ENCODE results near the gene NUP42.
"Not testable (repeated sequence)": the region's sequence is repeated elsewhere in the genome, so short reads cannot be mapped to it uniquely, and the experiment has no call there.

The NUP42 gene

DNA sequence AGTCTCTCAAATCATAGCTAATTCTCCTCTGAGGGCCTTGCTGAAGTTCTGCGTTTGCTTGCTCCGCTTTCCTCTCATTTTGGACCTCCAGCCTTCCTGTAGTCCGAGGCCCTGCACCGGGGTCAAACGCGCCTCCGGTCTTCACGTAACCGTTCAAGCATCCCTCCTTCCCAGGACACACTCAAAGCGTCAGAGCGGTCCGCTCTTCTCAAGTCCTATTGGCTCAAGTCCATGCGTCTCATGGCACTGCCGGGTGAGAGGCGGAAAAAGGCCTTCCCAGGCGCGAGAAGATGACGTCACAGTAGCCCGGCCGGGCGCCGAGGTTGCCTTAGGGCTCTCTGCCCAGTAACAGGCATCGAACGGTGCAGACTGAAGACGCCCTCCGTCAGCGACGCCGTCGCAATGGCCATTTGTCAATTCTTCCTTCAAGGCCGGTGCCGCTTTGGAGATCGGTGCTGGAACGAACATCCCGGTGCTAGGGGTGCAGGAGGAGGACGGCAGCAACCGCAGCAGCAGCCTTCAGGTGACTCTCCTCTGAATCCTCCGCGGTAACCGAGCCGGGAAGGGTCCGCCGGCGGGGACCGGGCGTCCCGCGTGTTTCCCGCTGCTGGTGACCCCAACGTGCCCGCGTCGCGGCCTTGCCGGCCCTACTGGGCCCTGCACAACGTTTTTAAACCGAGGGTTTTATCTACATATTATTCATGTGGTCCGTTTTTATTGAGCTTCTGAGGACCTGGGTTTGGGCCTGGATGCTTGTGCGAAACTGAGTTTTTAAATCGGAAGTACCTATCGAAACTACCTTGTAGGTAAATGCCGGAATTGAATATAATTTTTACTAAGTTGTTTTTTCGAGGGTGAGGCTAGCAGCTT is at the start of gene NUP42:
Gene NUP42 (plus strand): TSS at position 365 of the 870 bp plus-strand sequence. CDS start 38 bp downstream, at position 403.
- peak; percentile 90 to 93 for DNase-seq (ENCODE audit: low read depth in 2 of 2)

- no peak for DNase-seq (ENCODE audit: low read depth in 2 of 2)
Measured at GRCh38 chr7:23133797-23134196, 48.1 kb upstream of the NUP42 start.

GRCh38 chr7:23135755-23136154 is 46.1 kb upstream of the NUP42 start:
- no peak for DNase-seq (ENCODE audit: low read depth in 2 of 2)

- DNase-seq (ENCODE audit: low read depth in 2 of 2): no peak
Measured at GRCh38 chr7:23136216-23136615, 45.6 kb upstream of the NUP42 start.

- no peak for DNase-seq (ENCODE audit: low read depth in 2 of 2)
Measured at GRCh38 chr7:23157679-23158078, 24.2 kb upstream of the NUP42 start.

DNA sequence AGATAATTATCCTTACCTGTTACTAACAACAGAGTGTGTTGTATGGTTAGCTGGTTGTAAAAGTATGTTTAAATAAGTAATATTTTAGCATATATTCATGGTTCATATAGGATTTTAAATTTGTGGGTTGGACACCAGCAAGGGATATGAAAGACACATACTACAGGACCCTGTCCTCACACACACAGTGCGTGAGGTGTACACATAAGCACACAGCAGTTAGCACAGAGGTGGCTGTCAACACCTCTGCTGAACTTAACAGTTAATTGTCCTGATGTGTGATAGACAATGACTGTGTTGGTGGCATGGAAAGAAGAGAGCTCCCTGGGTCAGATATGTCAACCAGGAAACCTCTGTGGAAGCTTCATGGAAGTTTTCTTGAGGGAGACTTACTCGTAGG is 23.3 kb upstream of the NUP42 start:
- DNase-seq (ENCODE audit: low read depth in 2 of 2): no peak

DNA sequence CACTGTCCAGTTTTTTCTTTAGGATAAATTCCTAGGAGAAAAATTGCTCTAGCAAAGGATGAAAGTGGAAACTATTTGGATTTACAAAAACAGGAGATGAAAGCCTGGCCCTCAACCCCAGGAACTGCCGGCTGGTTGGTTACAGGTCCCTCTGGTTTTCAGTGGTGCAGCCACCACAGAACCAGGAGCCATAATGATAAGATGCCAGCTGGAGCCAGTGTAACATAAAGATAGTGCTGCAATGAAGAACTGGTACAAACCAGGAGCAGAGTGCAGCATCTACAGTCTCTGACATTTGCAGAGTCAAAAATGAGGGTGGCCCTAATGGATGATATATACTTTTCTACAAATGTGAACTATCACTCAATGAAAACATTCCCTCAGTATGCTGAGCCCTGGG is 20.4 kb upstream of the NUP42 start:
- no peak for DNase-seq (ENCODE audit: low read depth in 2 of 2)

DNA sequence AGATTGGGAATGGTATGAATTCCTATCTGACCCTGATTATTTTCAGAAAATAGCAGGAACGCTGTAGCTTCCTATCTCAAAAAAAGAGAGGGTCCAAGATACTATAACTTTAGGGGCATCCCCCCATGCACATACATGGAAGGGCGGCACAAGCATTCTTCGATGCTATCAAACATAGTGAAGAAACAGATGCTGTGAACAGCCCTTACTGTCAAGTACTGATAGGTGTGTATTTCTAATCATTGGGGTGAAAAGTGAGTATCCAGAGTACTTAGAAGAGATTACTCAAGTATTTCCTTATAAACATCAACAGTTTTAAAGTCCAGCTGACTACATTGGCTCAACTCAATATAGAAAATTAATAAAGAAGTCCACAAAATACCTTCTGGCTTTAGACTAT is 17.0 kb upstream of the NUP42 start:
- DNase-seq (ENCODE audit: low read depth in 2 of 2): no peak

- no peak for DNase-seq (ENCODE audit: low read depth in 2 of 2)
Measured at GRCh38 chr7:23165316-23165715, 16.5 kb upstream of the NUP42 start.

DNA sequence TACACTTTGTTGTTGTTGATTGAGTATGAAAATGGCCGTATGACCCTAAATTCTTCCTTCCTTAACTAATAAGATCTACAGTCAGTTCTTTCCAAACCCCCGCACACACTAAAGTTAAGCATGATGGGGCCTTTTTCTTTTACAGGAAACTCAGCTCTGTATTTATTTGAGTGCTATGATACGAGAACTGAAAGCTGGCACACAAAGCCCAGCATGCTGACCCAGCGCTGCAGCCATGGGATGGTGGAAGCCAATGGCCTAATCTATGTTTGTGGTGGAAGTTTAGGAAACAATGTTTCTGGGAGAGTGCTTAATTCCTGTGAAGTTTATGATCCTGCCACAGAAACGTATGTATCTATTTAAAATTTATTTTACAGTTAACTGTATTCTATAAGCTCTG is 14.2 kb upstream of the NUP42 start:
- no peak for DNase-seq (ENCODE audit: low read depth in 2 of 2)

- DNase-seq (ENCODE audit: low read depth in 2 of 2): no peak
Measured at GRCh38 chr7:23168111-23168885, 13.6 kb upstream of the NUP42 start.

DNA sequence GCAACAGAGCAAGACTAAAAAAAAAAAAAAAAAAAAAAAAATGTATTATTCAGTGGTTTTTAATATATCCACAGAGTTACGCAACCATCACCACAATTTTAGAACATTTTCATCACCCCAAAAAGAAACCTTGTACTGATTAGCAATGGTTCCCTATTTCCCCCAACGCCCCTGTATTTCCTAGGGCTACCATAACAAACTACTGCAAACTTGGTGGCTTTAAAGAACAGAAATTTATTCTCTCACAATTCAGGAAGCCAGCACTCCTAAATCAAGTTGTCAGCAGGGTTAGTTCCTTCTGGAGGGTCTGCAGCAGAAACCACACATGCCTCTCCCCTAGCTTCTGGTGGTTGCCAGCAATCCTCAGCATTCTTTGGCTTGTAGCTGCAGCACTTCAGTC is 5.9 kb upstream of the NUP42 start:
- DNase-seq (ENCODE audit: low read depth in 2 of 2): no peak

DNA sequence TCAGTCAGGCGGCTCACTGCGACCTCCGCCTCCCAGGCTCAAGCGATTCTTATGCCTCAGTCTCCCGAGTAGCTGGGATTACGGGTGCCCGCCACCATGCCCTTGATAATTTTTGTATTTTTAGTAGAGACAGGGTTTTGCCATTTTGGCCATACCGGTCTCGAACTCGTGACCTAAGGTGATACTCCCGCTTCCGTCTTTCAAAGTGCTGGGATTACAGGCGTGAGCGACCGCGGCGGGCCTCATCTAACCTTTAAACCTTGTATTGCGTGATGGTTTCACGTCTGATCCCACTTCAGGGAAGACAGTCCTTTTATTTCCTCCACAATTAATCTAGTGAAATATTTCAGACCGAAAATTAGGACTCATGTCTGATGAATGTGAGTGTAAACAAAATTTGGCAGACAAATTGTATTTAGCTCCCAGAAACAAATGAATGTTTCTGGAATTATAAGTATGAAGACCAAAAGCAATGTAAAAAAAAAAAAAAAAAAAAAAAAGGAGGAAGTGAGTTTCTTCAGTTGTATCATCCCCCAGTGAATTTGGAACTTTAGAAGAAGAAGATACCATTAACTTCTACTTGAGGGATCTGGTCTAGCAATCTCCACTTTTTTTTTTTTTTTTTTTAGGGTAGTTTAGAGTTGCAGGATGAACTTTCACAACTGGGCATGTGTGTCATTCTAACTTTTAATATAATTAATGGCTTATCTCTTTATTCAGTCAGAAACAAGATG is 1.6 kb downstream of the NUP42 start:
- DNase-seq (ENCODE audit: low read depth in 2 of 2): no peak

GRCh38 chr7:23184291-23184690 is 2.4 kb downstream of the NUP42 start:
- DNase-seq (ENCODE audit: low read depth in 2 of 2): no peak

- DNase-seq (ENCODE audit: low read depth in 2 of 2): no peak
Measured at GRCh38 chr7:23184709-23185359, 3.0 kb downstream of the NUP42 start.

GRCh38 chr7:23185980-23186379 is 4.1 kb downstream of the NUP42 start:
- no peak for DNase-seq (ENCODE audit: low read depth in 2 of 2)

DNA sequence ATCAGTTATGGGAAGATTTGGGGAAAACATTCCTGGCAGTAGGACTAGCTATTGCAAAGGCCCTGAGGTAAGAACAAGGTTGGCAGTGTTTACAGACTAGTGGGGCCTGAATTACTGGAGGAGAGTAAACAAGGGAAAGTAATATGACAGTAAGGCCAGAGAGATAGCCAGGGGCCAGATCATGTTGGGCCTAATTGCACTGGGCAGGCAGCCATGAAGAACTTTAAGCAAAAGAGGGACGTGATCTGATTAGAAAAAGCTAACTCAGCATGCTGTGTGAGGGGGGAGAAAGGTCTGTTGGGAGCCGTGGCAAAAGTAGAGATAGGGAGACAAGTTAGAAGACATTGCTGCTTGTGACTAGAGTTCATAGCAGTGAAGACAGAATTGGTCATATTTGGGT is 9.2 kb downstream of the NUP42 start:
- no peak for DNase-seq (ENCODE audit: low read depth in 2 of 2)

- not testable (repeated sequence) for DNase-seq (ENCODE audit: low read depth in 2 of 2)
Measured at GRCh38 chr7:23193650-23194227, 11.9 kb downstream of the NUP42 start.

DNA sequence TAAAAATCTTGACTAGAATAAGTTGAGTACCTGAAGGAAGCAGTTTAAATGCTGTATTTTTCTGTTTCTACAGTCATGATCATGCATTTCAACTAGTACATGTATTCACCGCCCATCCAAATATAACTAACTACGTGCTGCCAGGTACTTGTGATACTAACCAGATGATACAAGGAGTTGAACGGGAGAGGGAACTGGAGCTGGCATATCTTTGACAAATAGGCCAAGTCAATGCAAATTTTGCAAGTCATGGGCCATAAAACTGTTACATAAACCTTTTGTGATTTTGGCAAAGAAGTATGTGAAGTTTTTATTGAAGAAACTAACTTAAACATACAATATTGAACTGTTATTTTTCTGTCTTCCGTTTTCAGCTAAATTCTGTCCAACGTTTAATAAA is 14.5 kb downstream of the NUP42 start:
- DNase-seq (ENCODE audit: low read depth in 2 of 2): no peak

GRCh38 chr7:23197745-23198144 is 15.9 kb downstream of the NUP42 start:
- not testable (repeated sequence) for DNase-seq (ENCODE audit: low read depth in 2 of 2)

DNA sequence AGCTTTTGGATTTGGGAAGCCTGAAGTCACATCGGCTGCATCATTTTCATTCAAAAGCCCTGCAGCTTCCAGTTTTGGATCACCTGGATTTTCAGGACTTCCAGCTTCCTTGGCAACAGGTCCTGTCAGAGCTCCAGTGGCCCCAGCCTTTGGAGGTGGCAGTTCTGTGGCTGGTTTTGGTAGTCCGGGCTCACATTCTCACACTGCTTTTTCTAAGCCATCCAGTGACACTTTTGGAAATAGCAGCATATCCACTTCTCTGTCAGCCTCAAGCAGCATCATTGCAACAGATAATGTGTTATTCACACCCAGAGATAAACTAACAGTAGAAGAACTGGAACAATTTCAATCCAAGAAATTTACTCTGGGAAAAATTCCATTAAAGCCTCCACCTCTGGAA is 18.5 kb downstream of the NUP42 start:
- no peak for DNase-seq (ENCODE audit: low read depth in 2 of 2)
